ENCODE results near the gene CD151.

- TF ChIP-seq CTCF (conservative IDR thresholded peaks at IDR 0.05; ENCODE audit: low read depth, low read length) (no peak), EZH2 (IDR thresholded peaks at IDR 0.05; ENCODE audit: borderline replicate concordance, low read depth, low read length, poor library complexity, severe bottlenecking) (no peak)
Observed at GRCh38 chr11:827897-828192, 4.9 kb upstream of the CD151 start, which contains the start of gene CRACR2B.
